ENCODE data around the gene ZBTB7C. TPM values are rescaled to one million over a fixed set of nuclear protein-coding genes. Genes with fewer than 3 reads are reported as not detected.

ZBTB7C gene
- total RNA-seq, 5 donors from 2014 or later (not counting 1 experiment from before 2014, with no cell fraction given), result 0.06 TPM; not detected in 4

- Mint-ChIP-seq H3K9me3 (peaks cover 3 to 21% (median 7%) of the 10 kb centered on the region in 3 donors), H3K36me3 (no peaks in the 10 kb centered on the region), H3K27ac (no peak overlapping the region), H3K27me3 (peaks cover 12 to 24% of the 10 kb centered on the region in 2 donors), H3K4me1 (no peaks in the 10 kb centered on the region), H3K4me3 (no peak overlapping the region)
- Histone ChIP-seq H3K4me3 (ENCODE audit: control insufficient read depth in 1 of 2, extremely low read depth in 1 of 2, low read length in 1 of 2) (no peak overlapping the region), H3K4me1 (ENCODE audit: control insufficient read depth in 1 of 2, extremely low read depth in 1 of 2, insufficient read depth in 2 of 2, low read length in 2 of 2) (no peaks in the 10 kb centered on the region), H3K27ac (ENCODE audit: low read length) (no peak overlapping the region), H3K36me3 (ENCODE audit: control insufficient read depth in 2 of 2, extremely low read depth in 1 of 2, insufficient read depth in 1 of 2, low read length in 1 of 2) (no peaks in the 10 kb centered on the region), H3K9me3 (no peaks in the 10 kb centered on the region), H3K27me3 (replicated peaks in 1 of 2; ENCODE audit: control insufficient read depth in 2 of 2, extremely low read depth in 1 of 2, insufficient read depth in 2 of 2, low read length in 1 of 2) (peaks cover 0 to 7% of the 10 kb centered on the region in 2 experiments)
- ChIA-PET POLR2A (no interaction called here), CTCF (no interaction called here)
- no peak for DNase-seq
- no peak for ATAC-seq (replicated peaks in 1 of 4)
These were observed 152.3 kb downstream of the ZBTB7C start for GRCh38 chr18:48256848-48257247.

- ATAC-seq (replicated peaks in 1 of 4), result no peak
- Mint-ChIP-seq H3K36me3 (no peaks in the 10 kb centered on the region), H3K4me1 (no peaks in the 10 kb centered on the region), H3K9me3 (peaks cover 3 to 21% (median 7%) of the 10 kb centered on the region in 3 donors), H3K27me3 (peaks cover 15 to 30% of the 10 kb centered on the region in 2 donors), H3K4me3 (no peak overlapping the region), H3K27ac (no peak overlapping the region)
- Histone ChIP-seq H3K9me3 (no peaks in the 10 kb centered on the region), H3K27ac (ENCODE audit: low read length) (no peak overlapping the region), H3K4me3 (ENCODE audit: control insufficient read depth in 1 of 2, extremely low read depth in 1 of 2, low read length in 1 of 2) (no peak overlapping the region), H3K4me1 (ENCODE audit: control insufficient read depth in 1 of 2, extremely low read depth in 1 of 2, insufficient read depth in 2 of 2, low read length in 2 of 2) (no peaks in the 10 kb centered on the region), H3K27me3 (replicated peaks in 1 of 2; ENCODE audit: control insufficient read depth in 2 of 2, extremely low read depth in 1 of 2, insufficient read depth in 2 of 2, low read length in 1 of 2) (peaks cover 0 to 11% of the 10 kb centered on the region in 2 experiments), H3K36me3 (ENCODE audit: control insufficient read depth in 2 of 2, extremely low read depth in 1 of 2, insufficient read depth in 1 of 2, low read length in 1 of 2) (no peaks in the 10 kb centered on the region)
- POLR2A ChIA-PET, result no interaction called here
- DNase-seq, result no peak
- 83% methylated on average over 7 of the region's 10 CpGs for WGBS (ENCODE audit: insufficient coverage)
- CTCF ChIA-PET, result no interaction called here
These were observed 155.0 kb downstream of the ZBTB7C start for GRCh38 chr18:48254077-48254602.

- CTCF ChIA-PET, result no interaction called here
- whole genome bisulfite sequencing (ENCODE audit: insufficient coverage), result no CpG with 5 or more reads among the region's 3 CpGs
- no peaks in the 10 kb centered on the region for H3K4me1 Mint-ChIP-seq
These were observed 156.7 kb downstream of the ZBTB7C start for GRCh38 chr18:48252525-48252924.

GRCh38 chr18:48250918-48251317 lies 158.3 kb downstream of the ZBTB7C start:
- H3K36me3 Mint-ChIP-seq, result no peaks in the 10 kb centered on the region
- ATAC-seq (replicated peaks in 1 of 4), result no peak
- peaks cover 0 to 11% of the 10 kb centered on the region in 2 experiments for H3K27me3 ChIP-seq (replicated peaks in 1 of 2; ENCODE audit: control insufficient read depth in 2 of 2, extremely low read depth in 1 of 2, insufficient read depth in 2 of 2, low read length in 1 of 2)
- CTCF ChIA-PET, result interaction anchor here in 1 of 2 donors (1.0 kb wide), 1 partner anchor 14 kb away, joined by 3 read pairs; no protein-coding TSS in a partner anchor
- H3K9me3 Mint-ChIP-seq, result peaks cover 5 to 16% (median 15%) of the 10 kb centered on the region in 3 donors
- H3K4me3 ChIP-seq (ENCODE audit: control insufficient read depth in 1 of 2, extremely low read depth in 1 of 2, low read length in 1 of 2), result no peak overlapping the region
- no peaks in the 10 kb centered on the region for H3K4me1 Mint-ChIP-seq
- no peaks in the 10 kb centered on the region for H3K36me3 ChIP-seq (ENCODE audit: control insufficient read depth in 2 of 2, extremely low read depth in 1 of 2, insufficient read depth in 1 of 2, low read length in 1 of 2)
- no peak overlapping the region for H3K4me3 Mint-ChIP-seq
- H3K27me3 Mint-ChIP-seq, result peaks cover 14 to 25% of the 10 kb centered on the region in 2 donors
- no CpG with 5 or more reads among the region's 3 CpGs for WGBS (ENCODE audit: insufficient coverage)
- POLR2A ChIA-PET, result no interaction called here
- H3K27ac ChIP-seq (ENCODE audit: low read length), result no peak overlapping the region
- no peaks in the 10 kb centered on the region for H3K4me1 ChIP-seq (ENCODE audit: control insufficient read depth in 1 of 2, extremely low read depth in 1 of 2, insufficient read depth in 2 of 2, low read length in 2 of 2)
- no peak overlapping the region for H3K27ac Mint-ChIP-seq
- no peaks in the 10 kb centered on the region for H3K9me3 ChIP-seq
- DNase-seq, result no peak

More at GRCh38 chr18:48252525-48252924, 156.7 kb downstream of the ZBTB7C start:
- no peak overlapping the region for H3K4me3 ChIP-seq (ENCODE audit: control insufficient read depth in 1 of 2, extremely low read depth in 1 of 2, low read length in 1 of 2)
- H3K27me3 ChIP-seq (replicated peaks in 1 of 2; ENCODE audit: control insufficient read depth in 2 of 2, extremely low read depth in 1 of 2, insufficient read depth in 2 of 2, low read length in 1 of 2), result peaks cover 0 to 11% of the 10 kb centered on the region in 2 experiments
- H3K4me1 ChIP-seq (ENCODE audit: control insufficient read depth in 1 of 2, extremely low read depth in 1 of 2, insufficient read depth in 2 of 2, low read length in 2 of 2), result no peaks in the 10 kb centered on the region
- no peaks in the 10 kb centered on the region for H3K9me3 ChIP-seq
- Mint-ChIP-seq H3K4me3 (no peak overlapping the region), H3K9me3 (peaks cover 8 to 24% (median 13%) of the 10 kb centered on the region in 3 donors), H3K27ac (no peak overlapping the region), H3K27me3 (peaks cover 15 to 25% of the 10 kb centered on the region in 2 donors), H3K36me3 (no peaks in the 10 kb centered on the region)
- no peak overlapping the region for H3K27ac ChIP-seq (ENCODE audit: low read length)
- H3K36me3 ChIP-seq (ENCODE audit: control insufficient read depth in 2 of 2, extremely low read depth in 1 of 2, insufficient read depth in 1 of 2, low read length in 1 of 2), result no peaks in the 10 kb centered on the region
- no peak for DNase-seq
- POLR2A ChIA-PET, result no interaction called here
- no peak for ATAC-seq (replicated peaks in 1 of 4)

GRCh38 chr18:48250362-48250907 lies 158.7 kb downstream of the ZBTB7C start:
- Mint-ChIP-seq H3K27ac (no peak overlapping the region), H3K4me3 (no peak overlapping the region), H3K36me3 (no peaks in the 10 kb centered on the region), H3K4me1 (no peaks in the 10 kb centered on the region), H3K27me3 (peaks cover 14 to 25% of the 10 kb centered on the region in 2 donors), H3K9me3 (peaks cover 5 to 15% (median 12%) of the 10 kb centered on the region in 3 donors)
- Histone ChIP-seq H3K4me1 (ENCODE audit: control insufficient read depth in 1 of 2, extremely low read depth in 1 of 2, insufficient read depth in 2 of 2, low read length in 2 of 2) (no peaks in the 10 kb centered on the region), H3K27me3 (replicated peaks in 1 of 2; ENCODE audit: control insufficient read depth in 2 of 2, extremely low read depth in 1 of 2, insufficient read depth in 2 of 2, low read length in 1 of 2) (peaks cover 0 to 11% of the 10 kb centered on the region in 2 experiments), H3K27ac (ENCODE audit: low read length) (no peak overlapping the region), H3K4me3 (ENCODE audit: control insufficient read depth in 1 of 2, extremely low read depth in 1 of 2, low read length in 1 of 2) (no peak overlapping the region), H3K36me3 (ENCODE audit: control insufficient read depth in 2 of 2, extremely low read depth in 1 of 2, insufficient read depth in 1 of 2, low read length in 1 of 2) (no peaks in the 10 kb centered on the region), H3K9me3 (no peaks in the 10 kb centered on the region)
- ATAC-seq (replicated peaks in 1 of 4) (no peak), DNase-seq (no peak)
- CTCF ChIA-PET, result interaction anchor here in 1 of 2 donors (1.0 kb wide), 1 partner anchor 15 kb away, joined by 3 read pairs; no protein-coding TSS in a partner anchor
- POLR2A ChIA-PET, result no interaction called here
- no CpG with 5 or more reads among the region's 1 CpG for WGBS (ENCODE audit: insufficient coverage)

GRCh38 chr18:48249854-48250253 lies 159.3 kb downstream of the ZBTB7C start:
- H3K36me3 Mint-ChIP-seq, result no peaks in the 10 kb centered on the region
- CTCF ChIA-PET, result interaction anchor here in 1 of 2 donors (1.0 kb wide), 1 partner anchor 16 kb away, joined by 3 read pairs; no protein-coding TSS in a partner anchor
- peaks cover 14 to 24% of the 10 kb centered on the region in 2 donors for H3K27me3 Mint-ChIP-seq
- Histone ChIP-seq H3K4me3 (ENCODE audit: control insufficient read depth in 1 of 2, extremely low read depth in 1 of 2, low read length in 1 of 2) (no peak overlapping the region), H3K9me3 (no peaks in the 10 kb centered on the region), H3K36me3 (ENCODE audit: control insufficient read depth in 2 of 2, extremely low read depth in 1 of 2, insufficient read depth in 1 of 2, low read length in 1 of 2) (no peaks in the 10 kb centered on the region), H3K27me3 (replicated peaks in 1 of 2; ENCODE audit: control insufficient read depth in 2 of 2, extremely low read depth in 1 of 2, insufficient read depth in 2 of 2, low read length in 1 of 2) (peaks cover 0 to 11% of the 10 kb centered on the region in 2 experiments), H3K4me1 (ENCODE audit: control insufficient read depth in 1 of 2, extremely low read depth in 1 of 2, insufficient read depth in 2 of 2, low read length in 2 of 2) (no peaks in the 10 kb centered on the region), H3K27ac (ENCODE audit: low read length) (no peak overlapping the region)
- H3K4me1 Mint-ChIP-seq, result no peaks in the 10 kb centered on the region
- 72% methylated on average over 2 of the region's 5 CpGs for WGBS (ENCODE audit: insufficient coverage)
- no peak for DNase-seq
- no peak overlapping the region for H3K4me3 Mint-ChIP-seq
- peaks cover 5 to 14% (median 12%) of the 10 kb centered on the region in 3 donors for H3K9me3 Mint-ChIP-seq
- no peak for ATAC-seq (replicated peaks in 1 of 4)
- no peak overlapping the region for H3K27ac Mint-ChIP-seq
- POLR2A ChIA-PET, result no interaction called here
